Gastroesophageal sphincter (tissue), 4 donors: ENCODE data around the gene OR4S1. TPM values are rescaled to one million over a fixed set of nuclear protein-coding genes. Genes with fewer than 3 reads are reported as not detected.
"Not testable (repeated sequence)": the region's sequence is repeated elsewhere in the genome, so short reads cannot be mapped to it uniquely, and the experiment has no call there.

Source experiments
- ATAC-seq: fragments of 150-250 bp; one replicate; pipeline ENCODE4 v1.9.1; 2016; ENCODE audit warnings: mild to moderate bottlenecking, moderate library complexity
- H3K27ac ChIP-seq, 4 donors: fragments of 200-600 bp; sonication (generic) in 3 of 4; 1 replicate in 3 of 4; 2 replicates in 1 of 4; pipeline ENCODE4 v1.5.1; 2016 to 2019
- H3K27me3 ChIP-seq: fragments of 200-600 bp; sonication (generic); one replicate; pipeline ENCODE4 v1.5.1; 2019
- H3K36me3 ChIP-seq, 2 donors: fragments of 200-600 bp; sonication (generic); one replicate each; pipeline ENCODE4 v1.5.1; 2019; ENCODE audit warnings: control low read depth in 1 of 2
- H3K4me1 ChIP-seq, 3 donors: fragments of 200-600 bp; sonication (generic); 1 replicate in 2 of 3; 2 replicates in 1 of 3; pipeline ENCODE4 v1.5.1; 2016 to 2019; ENCODE audit warnings: control low read depth in 2 of 3
- H3K4me3 ChIP-seq, 2 donors: fragments of 200-600 bp; sonication (generic); one replicate each; pipeline ENCODE4 v1.5.1; 2019; ENCODE audit warnings: mild to moderate bottlenecking in 1 of 2, moderate library complexity in 1 of 2
- H3K9me3 ChIP-seq, 3 donors: fragments of 200-600 bp; sonication (generic); one replicate each; pipeline ENCODE4 v1.5.1; 2017 to 2019; ENCODE audit warnings: control low read depth in 2 of 3
- CTCF ChIP-seq, 4 experiments: fragments of 200-600 bp in 2 of 4; fragments of 450-650 bp in 2 of 4; sonication (generic) in 1 of 4; IDR thresholded peaks; one replicate each; pipeline ENCODE4 v1.5.1; 2017 to 2019; ENCODE audit warnings: antibody characterized with exemption in 4 of 4, mild to moderate bottlenecking in 2 of 4, moderate library complexity in 2 of 4
- EP300 ChIP-seq: sonication (generic); formaldehyde crosslinking; IDR thresholded peaks from one replicate; pipeline ENCODE4 v1.6.1; 2017; ENCODE audit warnings: antibody characterized with exemption, mild to moderate bottlenecking
- POLR2A ChIP-seq, 2 donors: fragments of 450-650 bp; IDR thresholded peaks; one replicate each; pipeline ENCODE4 v1.6.1; 2017; ENCODE audit warnings: antibody characterized with exemption in 2 of 2, mild to moderate bottlenecking in 2 of 2, moderate library complexity in 1 of 2
- POLR2AphosphoS5 ChIP-seq: sonication (generic); formaldehyde crosslinking; IDR thresholded peaks from one replicate; pipeline ENCODE4 v1.6.1; 2017; ENCODE audit warnings: antibody characterized with exemption
- WGBS, 2 donors: methylation state at CpG; one replicate each; pipeline ENCODE4 v1.1.5; 2018; ENCODE audit warnings: low coverage in 1 of 2; 5-methylcytosine and 5-hydroxymethylcytosine counted together
- total RNA-seq, 4 donors: library from RNA; depleted of rRNA; stranded (reverse); fragments of >200 nt; gene quantifications; one replicate each; pipeline ENCODE4 v1.1.0, GENCODE V29; 2016

Gene OR4S1
- total RNA-seq, 4 donors from 2014 or later: not detected

GRCh38 chr11:48307760-48308386 lies 1.9 kb downstream of the OR4S1 start:
- WGBS, 2 donors: 19 to 22% methylated on average over 5 of the region's 5 CpGs
- no peak for TF ChIP-seq POLR2A (IDR thresholded peaks at IDR 0.05)
- TF ChIP-seq CTCF (IDR thresholded peaks at IDR 0.05): peak; percentile 12 to 63 (median 14)
- no peak for TF ChIP-seq EP300
- Histone ChIP-seq H3K4me3 (no peak overlapping the region), H3K27me3 (no peaks in the 10 kb centered on the region), H3K36me3 (no peaks in the 10 kb centered on the region), H3K9me3 (peaks cover 0 to 5% (median 0%) of the 10 kb centered on the region in 3 donors), H3K4me1 (no peaks in the 10 kb centered on the region), H3K27ac (no peak overlapping the region)
- ATAC-seq: no peak

GRCh38 chr11:48313590-48313989 lies 7.6 kb downstream of the OR4S1 start:
- peaks cover 0 to 16% (median 0%) of the 10 kb centered on the region in 3 donors for H3K9me3 ChIP-seq
- not testable (repeated sequence) for ATAC-seq, H3K36me3 ChIP-seq, H3K27ac ChIP-seq, H3K4me1 ChIP-seq, H3K27me3 ChIP-seq, H3K4me3 ChIP-seq
- WGBS, 2 donors: 20 to 31% methylated on average over 2 of the region's 2 CpGs

- H3K4me3 ChIP-seq, H3K9me3 ChIP-seq, H3K27me3 ChIP-seq, H3K4me1 ChIP-seq, H3K27ac ChIP-seq, ATAC-seq, H3K36me3 ChIP-seq: not testable (repeated sequence)
- WGBS, 2 donors: 69 to 80% methylated on average over 2 of the region's 2 CpGs
Measured at GRCh38 chr11:48319813-48320212, 13.8 kb downstream of the OR4S1 start.

GRCh38 chr11:48324620-48325019 lies 18.6 kb downstream of the OR4S1 start, which contains the start of gene OR4C3:
TSS of gene OR4C3 (plus strand) at chr11:48324920. CDS start at chr11:48325022, 102 bp downstream.
- H3K27me3 ChIP-seq, H3K4me1 ChIP-seq, ATAC-seq, H3K4me3 ChIP-seq, H3K27ac ChIP-seq, H3K36me3 ChIP-seq, H3K9me3 ChIP-seq: not testable (repeated sequence)

GRCh38 chr11:48341466-48341865 lies 35.4 kb downstream of the OR4S1 start:
- no peaks in the 10 kb centered on the region for H3K4me1 ChIP-seq
- no peaks in the 10 kb centered on the region for H3K36me3 ChIP-seq
- peaks cover 0 to 8% (median 0%) of the 10 kb centered on the region in 3 donors for H3K9me3 ChIP-seq
- no peak overlapping the region for H3K4me3 ChIP-seq
- no peak for TF ChIP-seq POLR2A (IDR thresholded peaks at IDR 0.05)
- TF ChIP-seq EP300: no peak
- TF ChIP-seq POLR2AphosphoS5: no peak
- TF ChIP-seq CTCF (IDR thresholded peaks at IDR 0.05): no peak
- WGBS, 2 donors: 32 to 57% methylated on average over 1 to 2 of the region's 2 CpGs
- no peak for ATAC-seq
- no peak overlapping the region for H3K27ac ChIP-seq
- H3K27me3 ChIP-seq: no peaks in the 10 kb centered on the region

GRCh38 chr11:48342505-48342904 lies 36.5 kb downstream of the OR4S1 start:
- H3K27ac ChIP-seq, H3K4me1 ChIP-seq, H3K4me3 ChIP-seq, ATAC-seq, H3K36me3 ChIP-seq, H3K27me3 ChIP-seq: not testable (repeated sequence)
- WGBS, 2 donors: 21 to 53% methylated on average over 1 to 2 of the region's 2 CpGs
- peaks cover 0 to 13% (median 0%) of the 10 kb centered on the region in 3 donors for H3K9me3 ChIP-seq

- H3K4me3 ChIP-seq, H3K27ac ChIP-seq, H3K4me1 ChIP-seq, H3K36me3 ChIP-seq, H3K27me3 ChIP-seq, ATAC-seq: not testable (repeated sequence)
- peaks cover 0 to 13% (median 0%) of the 10 kb centered on the region in 3 donors for H3K9me3 ChIP-seq
- WGBS, 2 donors: 100% methylated on average over 1 of the region's 5 CpGs; no CpG with 5 or more reads in 1 of the 2 donors
Measured at GRCh38 chr11:48346286-48346685, 40.3 kb downstream of the OR4S1 start.

GRCh38 chr11:48354013-48354412 lies 48.0 kb downstream of the OR4S1 start:
- no peaks in the 10 kb centered on the region for H3K27me3 ChIP-seq
- H3K9me3 ChIP-seq: peaks cover 0 to 6% (median 0%) of the 10 kb centered on the region in 3 donors
- H3K36me3 ChIP-seq: no peaks in the 10 kb centered on the region
- no peaks in the 10 kb centered on the region for H3K4me1 ChIP-seq
- H3K27ac ChIP-seq: no peak overlapping the region
- H3K4me3 ChIP-seq: no peak overlapping the region
- WGBS, 2 donors: 89 to 93% methylated on average over 4 of the region's 4 CpGs
- TF ChIP-seq CTCF (IDR thresholded peaks at IDR 0.05) (no peak), POLR2A (IDR thresholded peaks at IDR 0.05) (no peak), EP300 (no peak), POLR2AphosphoS5 (no peak)
- ATAC-seq: no peak
